SJCRH30 (cell line): Measurements from ENCODE around the gene SYNGAP1. TPM values are rescaled to one million over a fixed set of nuclear protein-coding genes. Genes with fewer than 3 reads are reported as not detected.
A peak's percentile ranks its signal among the peaks of the same experiment; 100 is the strongest.
"Not testable (repeated sequence)": the region's sequence is repeated elsewhere in the genome, so short reads cannot be mapped to it uniquely, and the experiment has no call there.

Experiments
- DNase-seq, 2 experiments: peaks; one replicate each; pipeline ENCODE4 v3.0.0-alpha.2; 2015 to 2020
- H3K27ac ChIP-seq: fragments of 250-450 bp; sonication (Bioruptor Pico); 2 replicates; pipeline ENCODE4 v1.5.1; 2020; ENCODE audit warnings: mild to moderate bottlenecking, moderate library complexity
- H3K27me3 ChIP-seq: fragments of 250-450 bp; sonication (Bioruptor Pico); 2 replicates; pipeline ENCODE4 v1.5.1; 2020; ENCODE audit warnings: mild to moderate bottlenecking, moderate library complexity
- H3K36me3 ChIP-seq: fragments of 250-450 bp; sonication (Bioruptor Pico); 2 replicates; pipeline ENCODE4 v1.5.1; 2020; ENCODE audit warnings: mild to moderate bottlenecking, moderate library complexity
- H3K4me1 ChIP-seq: fragments of 250-450 bp; sonication (Bioruptor Pico); 2 replicates; pipeline ENCODE4 v1.5.1; 2020; ENCODE audit warnings: mild to moderate bottlenecking, moderate library complexity
- H3K4me3 ChIP-seq: fragments of 250-450 bp; sonication (Bioruptor Pico); 2 replicates; pipeline ENCODE4 v1.5.1; 2020; ENCODE audit warnings: mild to moderate bottlenecking, moderate library complexity
- H3K9me3 ChIP-seq: fragments of 250-450 bp; sonication (Bioruptor Pico); replicated peaks from 2 replicates; pipeline ENCODE4 v1.5.1; 2020; ENCODE audit warnings: mild to moderate bottlenecking, moderate library complexity
- total RNA-seq: library from RNA; depleted of rRNA; stranded (reverse); fragments of >200 nt; shearing (Covaris generic); gene quantifications from 2 replicates; pipeline ENCODE4 v1.2.3, GENCODE V29; 2014

SYNGAP1 gene
- total RNA-seq, 1 experiment from 2014 or later: 2.5 TPM

DNA sequence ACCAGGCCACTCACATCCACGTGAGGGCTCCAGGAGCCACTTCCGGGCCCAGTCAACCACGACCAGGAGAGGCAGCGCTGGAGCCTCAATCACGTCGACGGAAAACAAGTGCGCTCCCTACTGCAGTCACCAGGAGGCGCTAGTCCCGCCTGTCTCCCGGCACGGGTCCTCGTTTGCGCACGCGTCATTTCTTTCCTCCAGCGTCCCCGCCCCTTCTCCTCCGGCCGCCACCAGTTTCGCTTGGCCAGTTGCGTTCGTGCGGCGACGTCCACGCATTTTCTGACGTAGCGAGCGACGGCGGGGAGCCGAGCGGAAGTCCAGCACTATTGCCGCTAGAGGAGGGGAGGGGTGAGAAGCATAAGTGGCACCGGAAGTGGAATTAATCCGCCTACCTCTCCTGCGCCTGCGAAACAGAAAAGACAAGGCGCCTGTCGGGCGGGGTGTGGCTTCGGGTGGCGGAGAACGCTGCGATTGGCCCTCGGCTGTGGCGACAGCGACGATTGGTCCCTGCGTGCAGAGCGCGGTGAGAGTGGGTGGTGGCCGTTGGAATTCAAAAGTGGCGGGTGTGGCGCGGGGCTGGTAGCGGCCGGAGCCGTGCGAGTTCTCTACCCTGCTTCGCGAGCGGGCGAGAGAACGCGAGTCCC is 28.5 kb upstream of the SYNGAP1 start, which contains the start of gene KIFC1:
KIFC1 (plus strand) TSS at position 546 of the 644 bp plus-strand sequence. CDS start 163 bp downstream, outside the sequence.
- H3K9me3 ChIP-seq: no peaks in the 10 kb centered on the region
- no peaks in the 10 kb centered on the region for H3K27me3 ChIP-seq
- peaks cover 11% of the 10 kb centered on the region for H3K4me1 ChIP-seq
- DNase-seq: peak; percentile 99
- peak within 1 kb of the TSS; percentile 80 for H3K4me3 ChIP-seq
- peaks cover 15% of the 10 kb centered on the region; the same call in 1 of the 2 replicates for H3K36me3 ChIP-seq
- H3K27ac ChIP-seq: peak within 1 kb of the TSS; percentile 87

DNA sequence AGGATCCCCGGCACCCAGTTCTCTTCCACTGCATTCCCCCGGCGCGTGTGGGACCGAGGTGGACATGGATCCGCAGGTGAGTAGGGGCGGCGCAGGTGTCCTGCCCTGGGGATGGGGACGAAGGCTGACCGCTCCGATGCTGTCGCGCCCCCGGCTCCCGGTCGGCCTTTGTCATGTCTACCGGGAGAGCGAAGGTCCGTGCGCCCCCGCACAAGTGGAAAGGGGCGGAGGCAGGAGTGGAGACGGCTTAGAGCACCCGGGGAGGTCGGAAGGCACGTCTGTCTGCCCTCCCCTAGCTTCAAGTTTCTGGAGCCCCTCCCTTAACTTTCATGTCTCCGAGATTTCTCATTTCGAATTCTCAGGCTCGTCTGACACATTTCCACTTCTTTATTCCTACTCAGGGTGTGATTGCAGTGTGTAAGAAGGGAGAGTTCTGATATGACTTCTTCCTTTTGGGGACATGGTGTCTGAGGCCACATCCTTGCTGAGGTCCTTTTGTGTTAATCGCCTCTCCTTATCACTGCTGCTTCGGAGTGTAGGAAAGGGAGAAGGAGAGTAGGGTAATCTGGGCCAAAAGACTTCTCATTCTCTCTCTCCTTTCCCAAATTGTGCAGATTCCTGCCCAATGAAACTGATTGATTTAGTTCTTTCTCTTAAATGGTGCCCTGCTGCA is 27.8 kb upstream of the SYNGAP1 start:
- peak; percentile 38 to 41 for DNase-seq
- peak overlapping the region; percentile 87 for H3K27ac ChIP-seq
- peaks cover 11% of the 10 kb centered on the region for H3K4me1 ChIP-seq
- H3K36me3 ChIP-seq: peaks cover 15% of the 10 kb centered on the region; the same call in 1 of the 2 replicates
- H3K9me3 ChIP-seq: no peaks in the 10 kb centered on the region
- H3K27me3 ChIP-seq: no peaks in the 10 kb centered on the region
- peak overlapping the region; percentile 80 for H3K4me3 ChIP-seq

GRCh38 chr6:33392595-33392948 is 27.3 kb upstream of the SYNGAP1 start:
- H3K27ac ChIP-seq: peak overlapping the region; percentile 87
- peaks cover 11% of the 10 kb centered on the region for H3K4me1 ChIP-seq
- no peaks in the 10 kb centered on the region for H3K27me3 ChIP-seq
- peak; percentile 35 to 59 for DNase-seq
- H3K9me3 ChIP-seq: no peaks in the 10 kb centered on the region
- H3K36me3 ChIP-seq: peaks cover 18% of the 10 kb centered on the region
- H3K4me3 ChIP-seq: peak overlapping the region; percentile 80

DNA sequence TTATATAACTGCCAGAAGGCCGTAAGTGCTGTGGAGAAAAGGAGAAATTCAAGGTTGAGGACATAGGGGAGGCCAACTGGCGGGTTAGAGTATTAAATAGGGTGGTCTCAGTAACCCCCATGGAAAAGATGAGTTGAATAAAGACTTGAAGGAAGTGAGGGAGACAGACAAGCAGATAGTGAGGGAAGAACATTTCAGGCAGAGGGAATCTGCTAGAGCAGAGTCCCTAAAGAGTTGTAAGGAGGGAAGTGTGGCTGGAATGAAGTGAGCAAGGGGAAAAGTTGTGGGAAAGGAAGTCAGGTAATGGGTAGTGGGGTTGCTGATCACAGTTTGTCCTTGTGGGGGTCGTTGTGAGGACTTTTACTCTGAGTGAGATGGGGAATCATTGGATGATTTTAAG is 26.9 kb upstream of the SYNGAP1 start:
- Histone ChIP-seq H3K9me3 (no peaks in the 10 kb centered on the region), H3K36me3 (peaks cover 22% of the 10 kb centered on the region), H3K4me1 (peaks cover 11% of the 10 kb centered on the region), H3K27ac (peak overlapping the region; percentile 87), H3K27me3 (no peaks in the 10 kb centered on the region), H3K4me3 (peak overlapping the region; percentile 80)
- DNase-seq: no peak

GRCh38 chr6:33397541-33397940 is 22.3 kb upstream of the SYNGAP1 start:
- no peak for DNase-seq
- Histone ChIP-seq H3K36me3 (peaks cover 62% of the 10 kb centered on the region), H3K27ac (no peak overlapping the region), H3K4me1 (peaks cover 4% of the 10 kb centered on the region), H3K27me3 (no peaks in the 10 kb centered on the region), H3K4me3 (no peak overlapping the region), H3K9me3 (no peaks in the 10 kb centered on the region)

DNA sequence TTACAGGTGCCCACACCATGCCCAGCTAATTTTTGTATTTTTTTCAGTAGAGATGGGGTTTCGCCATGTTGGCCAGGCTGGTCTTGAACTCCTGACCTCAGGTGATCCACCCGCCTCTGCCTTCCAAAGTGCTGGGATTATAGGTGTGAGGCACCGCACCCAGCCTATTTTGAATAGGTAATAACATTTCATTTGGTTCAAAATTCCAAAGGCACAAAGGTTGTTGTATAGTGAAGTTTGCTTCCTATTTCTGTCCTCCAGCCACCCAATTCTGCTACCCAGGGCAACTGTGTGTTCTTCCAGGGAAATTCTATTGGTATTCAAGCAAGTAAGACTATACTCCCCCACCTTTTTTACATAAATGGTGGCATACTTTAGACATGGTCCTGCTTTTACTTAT is 21.3 kb upstream of the SYNGAP1 start:
- H3K36me3 ChIP-seq: peaks cover 73% of the 10 kb centered on the region
- H3K27ac ChIP-seq, DNase-seq: not testable (repeated sequence)

DNA sequence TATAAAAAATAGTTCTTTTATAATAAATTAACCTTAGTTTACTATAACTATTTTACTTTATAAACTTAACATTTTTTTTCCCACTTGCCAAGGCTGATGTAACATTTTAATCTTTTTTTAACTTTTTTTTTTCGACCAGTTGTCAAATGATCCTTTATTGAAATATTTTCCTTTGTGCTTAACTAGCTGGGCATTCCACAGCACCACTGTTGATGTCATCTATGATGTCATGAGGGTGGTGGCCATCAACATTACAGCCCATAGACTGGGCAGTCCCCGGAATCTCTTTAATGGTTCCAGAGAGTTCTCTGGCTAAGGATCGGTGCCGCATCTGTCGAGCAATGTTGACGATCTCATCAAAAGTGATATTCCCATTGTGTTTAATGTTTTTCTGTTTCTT is 20.0 kb upstream of the SYNGAP1 start:
- H3K4me3 ChIP-seq, H3K9me3 ChIP-seq, DNase-seq, H3K27me3 ChIP-seq, H3K4me1 ChIP-seq, H3K27ac ChIP-seq: not testable (repeated sequence)
- peaks cover 81% of the 10 kb centered on the region for H3K36me3 ChIP-seq

More for the DNA sequence above, 21.3 kb upstream of the SYNGAP1 start:
- not testable (repeated sequence) for H3K4me3 ChIP-seq, H3K27me3 ChIP-seq, H3K4me1 ChIP-seq, H3K9me3 ChIP-seq

DNA sequence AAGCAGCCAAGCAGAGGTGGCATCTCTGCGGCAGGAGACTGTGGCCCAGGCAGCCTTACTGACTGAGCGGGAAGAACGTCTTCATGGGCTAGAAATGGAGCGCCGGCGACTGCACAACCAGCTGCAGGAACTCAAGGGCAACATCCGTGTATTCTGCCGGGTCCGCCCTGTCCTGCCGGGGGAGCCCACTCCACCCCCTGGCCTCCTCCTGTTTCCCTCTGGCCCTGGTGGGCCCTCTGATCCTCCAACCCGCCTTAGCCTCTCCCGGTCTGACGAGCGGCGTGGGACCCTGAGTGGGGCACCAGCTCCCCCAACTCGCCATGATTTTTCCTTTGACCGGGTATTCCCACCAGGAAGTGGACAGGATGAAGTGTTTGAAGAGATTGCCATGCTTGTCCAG is 15.0 kb upstream of the SYNGAP1 start:
- Histone ChIP-seq H3K9me3 (no peaks in the 10 kb centered on the region), H3K27ac (no peak overlapping the region), H3K36me3 (peaks cover 81% of the 10 kb centered on the region), H3K27me3 (no peaks in the 10 kb centered on the region), H3K4me3 (no peak overlapping the region), H3K4me1 (peaks cover 5% of the 10 kb centered on the region)
- no peak for DNase-seq

- no peaks in the 10 kb centered on the region for H3K9me3 ChIP-seq
- peaks cover 81% of the 10 kb centered on the region for H3K36me3 ChIP-seq
- no peak overlapping the region for H3K4me3 ChIP-seq
- H3K4me1 ChIP-seq: peaks cover 5% of the 10 kb centered on the region
- no peak for DNase-seq
- no peaks in the 10 kb centered on the region for H3K27me3 ChIP-seq
- H3K27ac ChIP-seq: no peak overlapping the region
Measured at GRCh38 chr6:33405386-33405940, 14.4 kb upstream of the SYNGAP1 start.

DNA sequence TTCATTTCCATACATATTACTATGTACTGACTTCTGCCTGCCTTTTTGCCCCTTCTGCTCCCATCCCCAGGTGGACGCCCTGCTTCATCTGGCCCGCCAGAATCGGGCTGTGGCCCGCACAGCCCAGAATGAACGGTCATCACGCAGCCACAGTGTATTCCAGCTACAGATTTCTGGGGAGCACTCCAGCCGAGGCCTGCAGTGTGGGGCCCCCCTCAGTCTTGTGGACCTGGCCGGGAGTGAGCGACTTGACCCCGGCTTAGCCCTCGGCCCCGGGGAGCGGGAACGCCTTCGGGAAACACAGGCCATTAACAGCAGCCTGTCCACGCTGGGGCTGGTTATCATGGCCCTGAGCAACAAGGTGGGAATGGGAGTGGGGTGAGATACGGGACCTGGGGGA is 13.7 kb upstream of the SYNGAP1 start:
- peaks cover 5% of the 10 kb centered on the region for H3K4me1 ChIP-seq
- H3K4me3 ChIP-seq: no peak overlapping the region
- H3K27ac ChIP-seq: no peak overlapping the region
- no peaks in the 10 kb centered on the region for H3K9me3 ChIP-seq
- H3K27me3 ChIP-seq: no peaks in the 10 kb centered on the region
- peaks cover 75% of the 10 kb centered on the region for H3K36me3 ChIP-seq
- no peak for DNase-seq

GRCh38 chr6:33407132-33407718 is 12.6 kb upstream of the SYNGAP1 start:
- Histone ChIP-seq H3K4me3 (no peak overlapping the region), H3K9me3 (no peaks in the 10 kb centered on the region), H3K36me3 (peaks cover 64% of the 10 kb centered on the region), H3K4me1 (peaks cover 5% of the 10 kb centered on the region), H3K27me3 (no peaks in the 10 kb centered on the region), H3K27ac (no peak overlapping the region)
- DNase-seq: peak in 1 of 2 experiments; percentile 30

DNA sequence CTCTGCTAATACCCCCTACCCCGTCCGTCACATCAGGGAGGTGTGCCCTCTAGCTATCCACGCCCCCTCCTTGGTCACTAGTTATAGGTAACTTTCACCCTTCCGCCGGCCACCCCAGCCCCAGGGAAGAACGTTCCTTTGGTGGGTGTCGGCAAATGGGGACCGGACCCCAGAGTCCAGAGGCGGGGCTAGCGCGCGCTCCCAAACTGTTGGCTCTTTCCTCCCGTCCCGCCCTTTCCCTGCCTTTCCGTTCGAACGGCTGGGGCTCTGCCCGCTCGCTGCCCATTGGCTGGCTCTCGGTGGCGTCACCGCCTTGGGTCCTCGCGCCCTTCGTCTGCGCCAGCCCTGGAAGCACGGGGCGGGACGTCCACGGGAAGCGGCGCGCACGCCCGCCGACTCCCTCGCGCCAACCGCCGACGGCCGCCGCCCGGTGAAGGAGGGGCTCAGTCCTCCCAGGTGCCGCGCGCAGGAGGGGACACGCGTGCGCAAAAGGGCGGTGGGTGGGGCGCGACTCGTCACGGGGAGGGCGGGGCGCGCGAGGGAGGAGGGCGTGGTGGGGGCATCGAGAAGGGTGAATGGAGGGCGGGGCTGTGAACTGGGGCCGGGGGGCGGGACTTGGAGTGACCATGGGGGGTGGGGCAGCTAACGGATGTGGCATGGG is 9.7 kb upstream of the SYNGAP1 start:
- H3K27ac ChIP-seq: peak overlapping the region; percentile 61
- peak overlapping the region; percentile 89 for H3K4me3 ChIP-seq
- DNase-seq: peak; percentile 97 to 98
- H3K36me3 ChIP-seq: peaks cover 37% of the 10 kb centered on the region
- H3K9me3 ChIP-seq: no peaks in the 10 kb centered on the region
- H3K4me1 ChIP-seq: peaks cover 5% of the 10 kb centered on the region
- H3K27me3 ChIP-seq: no peaks in the 10 kb centered on the region

GRCh38 chr6:33410711-33411631 is 8.9 kb upstream of the SYNGAP1 start, which contains the start of gene PHF1:
PHF1 (plus strand) TSS chr6:33411014; CDS start chr6:33412264, 1,250 bp downstream.
- peaks cover 32% of the 10 kb centered on the region for H3K36me3 ChIP-seq
- H3K27ac ChIP-seq: peak within 1 kb of the TSS; percentile 61
- no peak for DNase-seq

DNA sequence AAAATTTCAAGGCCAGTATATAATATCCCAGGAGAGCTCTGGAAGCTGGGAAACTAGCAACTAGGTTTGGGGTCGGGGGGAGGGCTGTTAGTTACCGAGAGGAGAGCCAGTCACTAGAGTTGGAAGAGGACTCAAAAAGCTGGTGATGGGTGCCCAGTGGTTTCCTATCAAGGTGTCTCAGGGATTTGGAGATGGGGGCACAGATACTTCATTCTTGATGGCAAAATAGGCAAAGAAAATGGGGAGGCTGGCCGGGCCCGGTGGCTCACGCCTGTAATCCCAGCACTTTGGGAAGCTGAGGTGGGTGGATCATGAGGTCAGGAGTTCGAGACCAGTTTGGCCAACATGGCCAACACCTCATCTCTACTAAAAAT is 8.2 kb upstream of the SYNGAP1 start:
- Histone ChIP-seq H3K9me3 (no peaks in the 10 kb centered on the region), H3K4me1 (peaks cover 5% of the 10 kb centered on the region), H3K27me3 (no peaks in the 10 kb centered on the region), H3K27ac (peak overlapping the region; percentile 56; the same call in 1 of the 2 replicates), H3K4me3 (peak overlapping the region; percentile 89), H3K36me3 (peaks cover 25% of the 10 kb centered on the region)
- DNase-seq: no peak

More at GRCh38 chr6:33410711-33411631, 8.9 kb upstream of the SYNGAP1 start, which contains the start of gene PHF1:
- Histone ChIP-seq H3K4me1 (peaks cover 5% of the 10 kb centered on the region), H3K4me3 (peak within 1 kb of the TSS; percentile 89), H3K27me3 (no peaks in the 10 kb centered on the region), H3K9me3 (no peaks in the 10 kb centered on the region)
